AG04450 (cell line): ENCODE data around the gene FEM1B. TPM values are rescaled to one million over a fixed set of nuclear protein-coding genes. Genes with fewer than 3 reads are reported as not detected.

Source experiments
- CTCF ChIA-PET: fragments of 300-600, 350-600 bp; formaldehyde crosslinking; extraction: SDS; loops from one replicate; lab custom pipeline; 2022; ENCODE audit warnings: antibody characterized with exemption, inconsistent platforms; lab: Charles Lee
- POLR2A ChIA-PET: fragments of 350-600 bp; formaldehyde crosslinking; extraction: SDS; loops from one replicate; lab custom pipeline; 2021; ENCODE audit warnings: antibody characterized with exemption, inconsistent platforms; lab: Yijun Ruan, JAX
- DNase-seq: peaks from one replicate; pipeline ENCODE4 v3.0.0-alpha.2; 2011; ENCODE audit warnings: low read depth, low spot score
- H3K27ac ChIP-seq: one replicate; pipeline ENCODE4 v1.5.1; 2012; ENCODE audit warnings: low read depth, low read length, control low read depth
- H3K27me3 ChIP-seq: one replicate; pipeline ENCODE4 v1.6.0; 2012; ENCODE audit warnings: low read length; ENCODE audit not compliant: control insufficient read depth, insufficient read depth
- H3K4me3 ChIP-seq: 2 replicates; pipeline ENCODE4 v1.5.1; 2011; ENCODE audit warnings: mild to moderate bottlenecking, low read depth, low read length, control low read depth
- H3K9me3 ChIP-seq: 2 replicates; pipeline ENCODE4 v1.5.1; 2012; ENCODE audit warnings: low read length; ENCODE audit not compliant: control insufficient read depth, insufficient read depth
- CTCF ChIP-seq: IDR thresholded peaks from 2 replicates; pipeline ENCODE4 v1.5.1; 2011; ENCODE audit warnings: low read depth, low read length, control low read depth, inconsistent platforms
- polyA plus RNA-seq: library from polyadenylated mRNA; depleted of rRNA; stranded (reverse); fragments of >200 nt; gene quantifications from 2 replicates; pipeline ENCODE4 v1.2.3, GENCODE V29; 2011

FEM1B gene
- polyA plus RNA-seq, 1 experiment: 46.5 TPM

DNA sequence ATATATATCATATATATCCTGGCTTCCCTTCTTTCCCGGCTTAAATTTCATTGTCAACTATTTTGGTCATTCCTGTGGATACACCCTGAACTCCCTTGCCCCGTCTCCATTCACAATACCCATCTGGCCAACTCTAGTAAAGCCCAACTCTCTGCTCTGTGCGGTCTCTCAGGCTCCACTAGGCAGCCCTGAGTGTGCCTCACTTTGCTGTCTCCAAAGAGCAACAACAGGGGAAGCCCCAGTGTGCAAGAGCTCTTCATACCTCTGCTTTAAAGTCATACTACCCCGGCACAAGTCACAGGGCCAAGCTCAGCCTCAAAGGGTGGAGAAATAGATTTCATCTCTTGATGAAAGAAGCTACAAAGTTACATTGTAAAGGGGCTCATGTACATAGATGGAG is 18.9 kb upstream of the FEM1B start:
- Histone ChIP-seq H3K9me3 (no peaks in the 10 kb centered on the region), H3K27ac (no peak overlapping the region), H3K4me3 (no peak overlapping the region), H3K27me3 (peaks cover 2% of the 10 kb centered on the region)
- POLR2A ChIA-PET: interaction anchor here (0.5 kb wide), 1 partner anchor 34 kb away, joined by 3 read pairs; no protein-coding TSS in a partner anchor
- DNase-seq: no peak
- CTCF ChIA-PET: interaction anchor here (0.6 kb wide), 1 partner anchor 38 kb away, joined by 3 read pairs; no protein-coding TSS in a partner anchor
- no peak for TF ChIP-seq CTCF

DNA sequence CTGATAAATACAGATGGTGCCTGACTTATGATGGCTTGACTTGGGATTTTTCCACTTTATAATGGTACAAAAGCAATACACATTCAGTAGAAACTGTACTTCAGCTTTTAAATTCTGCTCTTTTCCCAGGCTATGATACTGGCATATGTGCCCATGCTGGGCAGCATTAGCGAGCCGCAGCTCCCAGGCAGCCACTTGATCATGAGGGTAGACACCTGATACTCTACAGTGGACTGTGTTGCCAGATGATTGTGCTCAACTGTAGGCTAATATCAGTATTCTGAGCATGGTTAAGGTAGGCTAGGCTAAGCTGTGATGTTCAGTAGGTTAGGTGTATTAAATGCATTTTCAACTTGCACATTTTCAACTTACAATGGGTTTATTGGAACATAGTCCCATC is 17.7 kb upstream of the FEM1B start:
- no peak for DNase-seq
- H3K9me3 ChIP-seq: no peaks in the 10 kb centered on the region
- H3K4me3 ChIP-seq: no peak overlapping the region
- no peak overlapping the region for H3K27ac ChIP-seq
- ChIA-PET POLR2A (no interaction called here), CTCF (no interaction called here)
- H3K27me3 ChIP-seq: peaks cover 2% of the 10 kb centered on the region
- TF ChIP-seq CTCF: no peak

DNA sequence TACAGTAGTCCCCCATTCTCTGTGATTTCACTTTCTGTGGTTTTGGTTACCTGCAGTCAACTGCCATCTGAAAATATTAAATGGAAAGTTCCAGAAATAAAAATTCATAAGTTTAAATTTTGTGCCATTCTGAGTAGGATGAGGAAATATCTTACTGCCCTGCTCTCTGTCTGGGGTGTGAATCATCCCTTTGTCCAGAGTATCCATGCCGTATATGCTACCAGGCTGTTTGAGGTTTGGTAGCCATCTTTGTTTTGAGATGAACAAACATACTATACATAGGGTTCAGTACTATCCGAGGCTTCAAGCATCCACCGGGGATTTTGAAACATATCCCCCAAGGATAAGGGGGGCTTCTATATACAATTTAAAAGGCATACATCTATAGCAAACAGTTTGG is 16.3 kb upstream of the FEM1B start:
- H3K9me3 ChIP-seq: no peaks in the 10 kb centered on the region
- no peak overlapping the region for H3K4me3 ChIP-seq
- ChIA-PET CTCF (no interaction called here), POLR2A (no interaction called here)
- no peak for DNase-seq
- TF ChIP-seq CTCF: no peak
- no peaks in the 10 kb centered on the region for H3K27me3 ChIP-seq
- no peak overlapping the region for H3K27ac ChIP-seq

- Histone ChIP-seq H3K4me3 (no peak overlapping the region), H3K9me3 (no peaks in the 10 kb centered on the region), H3K27ac (no peak overlapping the region), H3K27me3 (no peaks in the 10 kb centered on the region)
- no peak for TF ChIP-seq CTCF
- ChIA-PET CTCF (interaction anchor here (0.9 kb wide), 1 partner anchor 9 kb away, joined by 4 read pairs; no protein-coding TSS in a partner anchor), POLR2A (no interaction called here)
- no peak for DNase-seq
Measured at GRCh38 chr15:68261980-68262379, 15.6 kb upstream of the FEM1B start.

DNA sequence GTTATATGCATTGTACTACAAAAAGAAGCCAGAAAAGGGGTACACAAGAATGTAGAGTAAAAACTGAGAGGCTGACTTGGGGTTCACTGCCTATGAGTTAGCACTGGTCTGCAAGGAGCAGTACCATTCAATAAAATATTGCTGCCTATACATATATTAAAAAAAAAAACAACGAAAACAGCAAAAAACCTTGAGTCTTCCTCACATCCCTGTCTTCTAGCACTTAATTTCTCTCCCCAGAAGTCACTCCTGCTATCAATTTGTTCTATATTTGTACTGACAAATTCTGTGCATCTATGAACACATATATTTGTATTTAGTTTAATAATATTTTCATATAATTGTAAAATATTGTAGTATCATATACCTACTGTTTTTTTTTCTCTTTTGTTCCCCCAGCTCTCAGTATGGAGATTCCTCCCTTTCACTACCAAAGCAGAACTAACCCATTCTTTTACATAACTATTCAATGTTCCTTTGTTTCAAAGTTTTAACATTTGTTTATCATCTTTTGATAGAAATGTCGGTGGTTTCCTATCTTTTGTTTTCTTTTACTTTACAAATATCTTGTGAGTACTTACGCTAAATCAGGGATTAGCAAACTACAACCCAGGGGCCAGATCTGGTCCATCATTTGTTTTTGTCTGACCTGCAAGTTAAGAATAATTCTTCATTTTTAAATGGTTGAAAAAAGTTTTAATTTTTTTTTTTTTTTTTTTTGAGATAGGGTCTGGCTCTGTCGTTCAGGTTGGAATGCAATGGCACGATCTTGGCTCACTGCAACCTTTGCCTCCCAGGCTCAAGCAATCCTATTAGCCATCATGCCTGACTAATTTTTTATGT is 14.8 kb upstream of the FEM1B start:
- no peak overlapping the region for H3K4me3 ChIP-seq
- CTCF ChIA-PET: interaction anchor here (0.9 kb wide), 1 partner anchor 10 kb away, joined by 4 read pairs; no protein-coding TSS in a partner anchor
- H3K9me3 ChIP-seq: no peaks in the 10 kb centered on the region
- no peaks in the 10 kb centered on the region for H3K27me3 ChIP-seq
- POLR2A ChIA-PET: no interaction called here
- no peak overlapping the region for H3K27ac ChIP-seq
- no peak for DNase-seq
- TF ChIP-seq CTCF: no peak
